Osteoblast (primary cell): Measurements from ENCODE around the gene OSCAR. TPM values are rescaled to one million over a fixed set of nuclear protein-coding genes. Genes with fewer than 3 reads are reported as not detected.
A peak's percentile ranks its signal among the peaks of the same experiment; 100 is the strongest.
"Not testable (repeated sequence)": the region's sequence is repeated elsewhere in the genome, so short reads cannot be mapped to it uniquely, and the experiment has no call there.

Source experiments
- DNase-seq: peaks from one replicate; pipeline ENCODE4 v3.0.0; 2011; ENCODE audit warnings: low spot score, mixed read lengths; ENCODE audit not compliant: insufficient read length; ENCODE audit errors: missing footprints
- H2AFZ ChIP-seq: 2 replicates; pipeline ENCODE4 v1.6.0; 2011; ENCODE audit warnings: mild to moderate bottlenecking, low read length
- H3K27ac ChIP-seq: 2 replicates; pipeline ENCODE4 v1.5.1; 2011; ENCODE audit warnings: mild to moderate bottlenecking, low read depth, low read length, moderate library complexity
- H3K27me3 ChIP-seq: 2 replicates; pipeline ENCODE4 v1.6.0; 2012; ENCODE audit warnings: mild to moderate bottlenecking, control low read depth, inconsistent platforms, low read length, moderate library complexity; ENCODE audit not compliant: insufficient read depth
- H3K36me3 ChIP-seq: 2 replicates; pipeline ENCODE4 v1.5.1; 2011; ENCODE audit warnings: mild to moderate bottlenecking, low read length, control low read depth, moderate library complexity; ENCODE audit not compliant: insufficient read depth
- H3K4me1 ChIP-seq: 2 replicates; pipeline ENCODE4 v1.5.1; 2011; ENCODE audit warnings: mild to moderate bottlenecking, low read length, control low read depth, moderate library complexity; ENCODE audit not compliant: insufficient read depth
- H3K4me2 ChIP-seq: 2 replicates; pipeline ENCODE4 v1.6.0; 2011; ENCODE audit warnings: mild to moderate bottlenecking, low read length; ENCODE audit not compliant: insufficient read depth
- H3K4me3 ChIP-seq: fragments of 200-600 bp; sonication (generic); 3 replicates; pipeline ENCODE4 v1.5.1; 2012; ENCODE audit warnings: mild to moderate bottlenecking, low read length, inconsistent platforms; ENCODE audit not compliant: insufficient read depth
- H3K79me2 ChIP-seq: 2 replicates; pipeline ENCODE4 v1.6.0; 2012; ENCODE audit warnings: mild to moderate bottlenecking, low read length, control low read depth, inconsistent platforms; ENCODE audit not compliant: insufficient read depth
- H3K9me3 ChIP-seq: 2 replicates; pipeline ENCODE4 v1.5.1; 2011; ENCODE audit warnings: low read depth, low read length, control low read depth
- H4K20me1 ChIP-seq: 2 replicates; pipeline ENCODE4 v1.6.0; 2012; ENCODE audit warnings: mild to moderate bottlenecking, low read length, control low read depth; ENCODE audit not compliant: insufficient read depth
- total RNA-seq: library from RNA; depleted of rRNA; stranded (reverse); fragments of >200 nt; gene quantifications from 2 replicates; pipeline ENCODE4 v1.2.3, GENCODE V29; 2012
- TF ChIP-seq, protein P1 (sequence below): IDR thresholded peaks from 2 replicates; pipeline ENCODE4 v1.5.1; 2011; ENCODE audit warnings: mild to moderate bottlenecking, low read depth, low read length, moderate library complexity; ENCODE audit errors: extremely low read depth

Gene OSCAR
- total RNA-seq, 1 donor: 0.36 TPM

DNA sequence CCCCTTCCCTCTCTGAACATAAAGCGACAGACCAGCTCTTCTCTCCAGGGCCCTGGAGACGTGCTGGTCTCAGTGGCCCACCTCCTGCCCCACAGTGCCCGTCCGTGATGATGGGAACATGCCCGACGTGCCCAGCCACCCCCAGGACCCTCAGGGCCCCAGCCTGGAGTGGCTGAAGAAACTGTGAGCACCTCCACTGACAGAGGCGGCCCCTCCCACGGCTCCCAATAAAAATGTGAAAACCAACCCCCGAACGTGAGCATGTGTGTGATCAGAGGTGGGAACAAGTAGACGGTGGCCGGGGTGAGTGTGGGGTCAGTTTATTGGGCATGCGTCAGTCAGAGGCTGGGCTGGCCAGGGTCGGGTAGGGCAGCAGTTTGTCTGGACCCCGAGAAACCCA is 6.1 kb upstream of the OSCAR start:
- Histone ChIP-seq H3K9me3 (no peaks in the 10 kb centered on the region), H3K27me3 (no peaks in the 10 kb centered on the region), H3K36me3 (peaks cover 44% of the 10 kb centered on the region), H3K4me3 (no peak overlapping the region), H3K27ac (no peak overlapping the region), H3K4me1 (peaks cover 9% of the 10 kb centered on the region), H3K4me2 (no peak overlapping the region), H2AFZ (no peak overlapping the region), H3K79me2 (peaks cover 32% of the 10 kb centered on the region), H4K20me1 (peaks cover 2% of the 10 kb centered on the region)
- TF ChIP-seq, protein P1, sequence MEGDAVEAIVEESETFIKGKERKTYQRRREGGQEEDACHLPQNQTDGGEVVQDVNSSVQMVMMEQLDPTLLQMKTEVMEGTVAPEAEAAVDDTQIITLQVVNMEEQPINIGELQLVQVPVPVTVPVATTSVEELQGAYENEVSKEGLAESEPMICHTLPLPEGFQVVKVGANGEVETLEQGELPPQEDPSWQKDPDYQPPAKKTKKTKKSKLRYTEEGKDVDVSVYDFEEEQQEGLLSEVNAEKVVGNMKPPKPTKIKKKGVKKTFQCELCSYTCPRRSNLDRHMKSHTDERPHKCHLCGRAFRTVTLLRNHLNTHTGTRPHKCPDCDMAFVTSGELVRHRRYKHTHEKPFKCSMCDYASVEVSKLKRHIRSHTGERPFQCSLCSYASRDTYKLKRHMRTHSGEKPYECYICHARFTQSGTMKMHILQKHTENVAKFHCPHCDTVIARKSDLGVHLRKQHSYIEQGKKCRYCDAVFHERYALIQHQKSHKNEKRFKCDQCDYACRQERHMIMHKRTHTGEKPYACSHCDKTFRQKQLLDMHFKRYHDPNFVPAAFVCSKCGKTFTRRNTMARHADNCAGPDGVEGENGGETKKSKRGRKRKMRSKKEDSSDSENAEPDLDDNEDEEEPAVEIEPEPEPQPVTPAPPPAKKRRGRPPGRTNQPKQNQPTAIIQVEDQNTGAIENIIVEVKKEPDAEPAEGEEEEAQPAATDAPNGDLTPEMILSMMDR: no peak
- DNase-seq: peak; percentile 21

- DNase-seq: peak; percentile 44
- H2AFZ ChIP-seq: no peak overlapping the region
These were observed 5.2 kb upstream of the OSCAR start for GRCh38 chr19:54105796-54106195.

GRCh38 chr19:54104998-54105715 is 4.6 kb upstream of the OSCAR start:
- Histone ChIP-seq H3K27ac (no peak overlapping the region), H3K4me2 (no peak overlapping the region), H3K79me2 (peaks cover 31% of the 10 kb centered on the region), H3K9me3 (no peaks in the 10 kb centered on the region), H3K36me3 (peaks cover 36% of the 10 kb centered on the region), H4K20me1 (no peaks in the 10 kb centered on the region), H3K4me1 (peaks cover 9% of the 10 kb centered on the region), H3K27me3 (no peaks in the 10 kb centered on the region), H3K4me3 (no peak overlapping the region), H2AFZ (no peak overlapping the region)
- peak; percentile 91 for DNase-seq
- TF ChIP-seq, protein P1: no peak

More at GRCh38 chr19:54105796-54106195, 5.2 kb upstream of the OSCAR start:
- Histone ChIP-seq H3K27ac (no peak overlapping the region), H3K36me3 (peaks cover 41% of the 10 kb centered on the region), H3K27me3 (no peaks in the 10 kb centered on the region), H3K4me3 (no peak overlapping the region), H3K79me2 (peaks cover 32% of the 10 kb centered on the region), H3K9me3 (no peaks in the 10 kb centered on the region), H4K20me1 (peaks cover 2% of the 10 kb centered on the region), H3K4me1 (peaks cover 9% of the 10 kb centered on the region), H3K4me2 (no peak overlapping the region)
- TF ChIP-seq, protein P1: no peak

- no peaks in the 10 kb centered on the region for H3K27me3 ChIP-seq
- H3K36me3 ChIP-seq: peaks cover 14% of the 10 kb centered on the region
- H3K4me2 ChIP-seq: peak within 1 kb of the TSS; percentile 99
- H3K4me3 ChIP-seq: peak within 1 kb of the TSS; percentile 98
- H3K79me2 ChIP-seq: peaks cover 27% of the 10 kb centered on the region
- peaks cover 9% of the 10 kb centered on the region for H3K4me1 ChIP-seq
- TF ChIP-seq, protein P1: no peak
- H3K9me3 ChIP-seq: no peaks in the 10 kb centered on the region
- peak within 1 kb of the TSS; percentile 99 for H2AFZ ChIP-seq
- H4K20me1 ChIP-seq: no peaks in the 10 kb centered on the region
- H3K27ac ChIP-seq: peak within 1 kb of the TSS; percentile 79
- DNase-seq: peak; percentile 100
These were observed 2.0 kb upstream of the OSCAR start, which contains the start of gene NDUFA3 for GRCh38 chr19:54102421-54103169. Gene NDUFA3 (plus strand): TSS chr19:54102855. CDS start chr19:54102879, 24 bp downstream.

- not testable (repeated sequence) for H3K27me3 ChIP-seq, H3K4me2 ChIP-seq, H3K4me3 ChIP-seq, H3K27ac ChIP-seq, H3K9me3 ChIP-seq, DNase-seq, H3K36me3 ChIP-seq, H4K20me1 ChIP-seq
- peak overlapping the region; percentile 22 for H2AFZ ChIP-seq
- peaks cover 18% of the 10 kb centered on the region for H3K79me2 ChIP-seq
- peaks cover 12% of the 10 kb centered on the region for H3K4me1 ChIP-seq
These were observed 724 bp downstream of the OSCAR start for GRCh38 chr19:54099903-54100255.
